Skin epidermis (tissue), 12 donors: Measurements from ENCODE around the gene MARK4.
"Not testable (repeated sequence)": the region's sequence is repeated elsewhere in the genome, so short reads cannot be mapped to it uniquely, and the experiment has no call there.

Experiments used
- H3K27ac ChIP-seq, 21 experiments: fragments of 200-600 bp; sonication (generic) in 11 of 21; one replicate each; pipeline ENCODE4 v1.5.0; 2020; ENCODE audit warnings: mild to moderate bottlenecking in 3 of 21, inconsistent platforms in 2 of 21, moderate library complexity in 2 of 21
- H3K4me3 ChIP-seq, 7 experiments: fragments of 200-600 bp; sonication (generic) in 2 of 7; one replicate each; pipeline ENCODE4 v1.5.0; 2020; ENCODE audit warnings: inconsistent platforms in 2 of 7, mild to moderate bottlenecking in 2 of 7, moderate library complexity in 1 of 7

The MARK4 gene

DNA sequence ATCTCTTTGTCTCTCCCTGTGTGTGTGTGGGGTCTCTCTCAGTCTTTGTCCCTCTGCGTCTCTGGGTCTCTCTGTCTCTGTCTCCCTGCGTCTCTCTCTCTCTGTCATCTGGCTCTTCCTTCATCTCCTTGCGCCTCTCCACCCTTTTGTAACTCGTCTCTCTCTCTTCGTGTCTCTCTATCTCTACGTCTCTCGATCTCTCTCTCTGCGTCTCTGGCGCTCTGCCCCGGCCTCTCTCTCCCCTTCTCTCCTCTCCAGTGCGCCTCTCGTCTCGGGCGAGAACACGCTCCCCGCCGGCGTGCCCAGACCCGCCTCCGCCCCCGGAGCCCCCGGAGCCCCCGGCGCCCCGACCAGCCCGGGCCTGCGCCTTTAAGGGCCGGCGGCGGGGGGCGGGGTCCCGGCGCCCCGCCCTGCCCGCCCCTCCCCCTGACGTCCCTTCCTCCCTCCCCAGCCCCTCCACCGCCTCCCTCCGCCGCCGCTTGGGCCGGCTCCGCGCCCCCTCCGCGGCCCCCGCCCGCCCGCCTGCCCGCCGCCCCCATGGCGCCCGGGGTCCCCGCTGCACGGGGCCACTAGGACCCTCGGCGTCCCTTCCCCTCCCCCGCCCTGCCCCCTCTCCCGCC is at the start of gene MARK4:
MARK4 (plus strand) TSS at position 440 of the 620 bp plus-strand sequence. CDS start 318 bp downstream, outside the sequence.
- Histone ChIP-seq H3K4me3 (peak within 1 kb of the TSS; percentile 81 to 98 (median 87)), H3K27ac (peak within 1 kb of the TSS; percentile 62 to 98 (median 90))

DNA sequence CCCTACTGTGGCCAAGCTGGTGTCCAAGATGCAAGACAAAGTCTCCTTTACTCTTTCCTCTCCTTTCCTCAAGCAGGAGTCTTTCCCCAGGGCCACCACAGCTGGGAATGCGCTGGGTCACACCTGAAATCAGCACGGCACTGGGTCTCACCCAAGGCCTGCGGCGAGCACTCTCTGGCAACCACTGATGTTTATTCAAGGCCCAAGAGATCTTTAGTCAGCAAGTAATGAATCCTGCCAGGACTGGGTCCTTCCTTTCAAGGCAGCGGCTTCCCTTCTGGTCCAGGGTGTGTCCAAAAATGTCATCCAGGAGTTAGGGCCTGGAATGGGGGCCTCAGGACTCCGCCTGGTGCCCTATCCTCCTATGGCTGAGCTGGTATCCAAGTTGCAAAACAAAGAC is 48.4 kb upstream of the MARK4 start:
- H3K4me3 ChIP-seq: no peak overlapping the region
- peak overlapping the region in 7 of 21 experiments; percentile 11 to 55 (median 40) for H3K27ac ChIP-seq

GRCh38 chr19:45205810-45206209 is 45.3 kb upstream of the MARK4 start:
- Histone ChIP-seq H3K27ac (no peak overlapping the region), H3K4me3 (no peak overlapping the region)

DNA sequence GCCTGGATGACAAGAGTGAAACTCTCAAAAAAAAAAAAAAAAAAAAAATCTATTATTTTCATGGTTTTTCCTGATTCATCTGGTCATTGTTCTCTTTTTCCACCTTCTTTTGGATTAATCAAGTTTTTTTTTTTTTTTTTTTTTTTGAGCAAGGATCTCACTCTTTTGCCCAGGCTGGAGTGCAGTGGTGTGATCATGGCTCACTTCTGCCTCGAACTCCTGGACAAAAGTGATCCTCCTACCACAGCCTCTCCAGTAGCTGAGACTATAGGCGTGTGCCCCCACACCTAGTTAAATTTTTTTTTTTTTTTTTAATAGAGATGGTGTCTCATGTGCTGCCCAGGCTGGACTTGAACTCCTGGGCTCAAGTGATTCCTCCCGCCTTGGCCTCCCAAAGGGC is 44.7 kb upstream of the MARK4 start:
- no peak overlapping the region for H3K27ac ChIP-seq
- H3K4me3 ChIP-seq: no peak overlapping the region

GRCh38 chr19:45211751-45212381 is 39.2 kb upstream of the MARK4 start:
- H3K27ac ChIP-seq: peak overlapping the region in 2 of 21 experiments; percentile 11 to 33

GRCh38 chr19:45213031-45213430 is 38.0 kb upstream of the MARK4 start:
- peak overlapping the region in 6 of 21 experiments; percentile 29 to 38 (median 34) for H3K27ac ChIP-seq

More at GRCh38 chr19:45211751-45212381, 39.2 kb upstream of the MARK4 start:
- no peak overlapping the region for H3K4me3 ChIP-seq

GRCh38 chr19:45215391-45216191 is 35.5 kb upstream of the MARK4 start:
- Histone ChIP-seq H3K27ac (peak overlapping the region in 2 of 21 experiments; percentile 31 to 47), H3K4me3 (peak overlapping the region in 1 of 7 experiments; percentile 16)

More at GRCh38 chr19:45213031-45213430, 38.0 kb upstream of the MARK4 start:
- no peak overlapping the region for H3K4me3 ChIP-seq

DNA sequence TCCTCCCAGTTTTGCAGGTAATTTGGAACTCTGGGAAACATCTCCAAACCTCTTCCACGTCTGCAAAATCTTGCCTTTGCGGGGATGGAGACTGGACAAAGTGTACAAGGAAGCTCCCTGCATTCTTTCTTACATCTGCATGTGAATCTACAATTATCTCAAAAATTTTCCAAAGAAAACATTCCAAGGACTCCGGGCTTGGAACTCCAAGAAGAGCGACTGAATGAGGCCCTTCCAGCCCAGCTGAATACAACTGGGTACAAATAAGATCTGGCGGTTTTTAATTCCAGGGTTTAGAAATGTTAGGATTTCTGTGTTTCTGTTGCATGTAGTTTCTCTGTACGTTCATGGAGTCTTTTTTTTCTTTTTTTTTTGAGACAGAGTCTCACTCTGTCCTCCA is 34.4 kb upstream of the MARK4 start:
- H3K27ac ChIP-seq: no peak overlapping the region
- H3K4me3 ChIP-seq: no peak overlapping the region

GRCh38 chr19:45217193-45217956 is 33.7 kb upstream of the MARK4 start:
- Histone ChIP-seq H3K27ac (no peak overlapping the region), H3K4me3 (no peak overlapping the region)

GRCh38 chr19:45217957-45218334 is 33.1 kb upstream of the MARK4 start:
- Histone ChIP-seq H3K4me3 (no peak overlapping the region), H3K27ac (no peak overlapping the region)

- Histone ChIP-seq H3K27ac (no peak overlapping the region), H3K4me3 (no peak overlapping the region)
Measured at GRCh38 chr19:45218426-45218825, 32.6 kb upstream of the MARK4 start.

- no peak overlapping the region for H3K4me3 ChIP-seq
Measured at GRCh38 chr19:45218911-45219743, 31.9 kb upstream of the MARK4 start.

DNA sequence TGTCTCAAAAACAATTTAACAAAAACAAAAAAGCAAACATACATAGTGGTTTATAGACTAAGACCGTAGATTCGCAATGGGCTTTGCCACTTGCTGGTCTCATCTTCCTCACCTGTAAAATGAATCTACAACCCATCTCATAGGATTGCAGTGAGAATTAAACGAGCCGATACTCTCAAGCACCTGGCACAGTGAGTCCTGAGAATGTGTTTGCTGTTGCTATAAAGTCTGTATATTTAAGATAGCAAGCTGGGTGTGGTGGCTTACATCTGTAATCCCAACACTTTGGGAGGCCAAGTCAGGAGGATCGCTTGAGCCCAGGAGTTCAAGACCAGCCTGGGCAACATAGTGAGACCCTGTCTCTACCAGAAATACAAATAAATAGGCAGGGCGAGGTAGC is 28.3 kb upstream of the MARK4 start:
- H3K27ac ChIP-seq: no peak overlapping the region
- no peak overlapping the region for H3K4me3 ChIP-seq

More at GRCh38 chr19:45218911-45219743, 31.9 kb upstream of the MARK4 start:
- no peak overlapping the region for H3K27ac ChIP-seq

DNA sequence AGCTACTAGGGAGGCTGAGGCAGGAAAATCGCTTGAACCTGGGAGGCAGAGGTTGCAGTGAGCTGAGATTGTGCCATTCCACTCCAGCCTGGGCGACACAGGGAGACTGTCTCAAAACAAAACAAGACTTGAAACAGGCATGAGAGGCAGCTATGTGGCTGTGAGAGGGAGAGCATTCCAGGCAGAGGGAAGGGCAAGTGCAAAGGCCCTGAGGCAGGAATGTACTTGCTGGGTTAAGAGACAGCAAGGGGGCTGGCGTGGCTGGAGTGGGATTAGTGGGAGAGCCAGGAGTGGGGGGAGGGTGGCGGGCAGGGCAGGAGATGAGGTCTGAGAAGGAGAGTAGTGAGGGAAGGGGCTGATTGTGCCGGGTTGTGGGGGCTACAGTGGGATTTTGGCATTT is 27.2 kb upstream of the MARK4 start:
- Histone ChIP-seq H3K4me3 (no peak overlapping the region), H3K27ac (no peak overlapping the region)

DNA sequence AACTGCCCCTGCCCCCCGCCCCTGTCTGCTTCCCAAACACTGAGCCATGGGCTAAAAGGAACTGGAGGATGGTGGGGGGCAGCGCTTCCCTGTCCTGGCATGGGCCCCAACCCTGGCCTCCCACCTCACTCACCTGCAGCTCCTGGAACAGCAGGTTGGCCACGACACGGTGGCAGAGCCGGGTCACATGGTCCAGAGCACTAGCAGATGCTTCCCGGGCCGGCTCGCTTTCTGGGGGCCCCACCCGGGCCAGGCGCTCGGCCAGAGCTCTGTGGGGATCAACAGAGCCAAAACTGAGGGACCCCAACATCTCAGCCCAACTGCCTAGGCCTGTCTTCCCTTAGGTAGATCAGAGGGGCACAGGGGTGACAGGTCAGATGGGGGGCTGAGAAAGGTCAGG is 26.4 kb upstream of the MARK4 start:
- Histone ChIP-seq H3K27ac (no peak overlapping the region), H3K4me3 (no peak overlapping the region)

DNA sequence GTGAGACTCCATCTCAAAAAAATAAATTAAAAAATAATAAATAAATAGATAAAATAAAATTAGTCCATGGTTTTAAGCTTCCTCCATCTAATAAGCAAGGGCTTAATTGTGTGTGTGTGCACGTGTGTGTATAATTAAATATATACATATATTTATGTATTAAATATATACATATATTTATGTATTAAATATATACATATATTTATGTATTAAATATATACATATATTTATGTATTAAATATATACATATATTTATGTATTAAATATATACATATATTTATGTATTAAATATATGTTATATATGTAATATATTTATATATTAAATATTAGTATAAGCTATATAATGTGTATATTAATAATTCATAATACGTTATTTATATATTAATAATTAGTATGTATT is 22.0 kb upstream of the MARK4 start:
- not testable (repeated sequence) for H3K4me3 ChIP-seq, H3K27ac ChIP-seq

GRCh38 chr19:45231891-45232290 is 19.2 kb upstream of the MARK4 start:
- Histone ChIP-seq H3K27ac (peak overlapping the region in 15 of 21 experiments; percentile 9 to 78 (median 58)), H3K4me3 (no peak overlapping the region)

GRCh38 chr19:45234089-45234869 is 16.8 kb upstream of the MARK4 start:
- Histone ChIP-seq H3K4me3 (no peak overlapping the region), H3K27ac (no peak overlapping the region)
